VCaP (cell line): ENCODE data around the gene TUBA4A.
"Not testable (repeated sequence)": the region's sequence is repeated elsewhere in the genome, so short reads cannot be mapped to it uniquely, and the experiment has no call there.

ENCODE experiments used
- H3K27ac ChIP-seq: fragments of 450-650 bp; 2 replicates; pipeline ENCODE4 v1.5.1; 2017
- TF ChIP-seq, protein P1 (sequence below): fragments of 450-650 bp; conservative IDR thresholded peaks from 2 replicates; pipeline ENCODE4 v1.5.1; 2017; ENCODE audit warnings: mild to moderate bottlenecking, moderate library complexity

The TUBA4A gene

DNA sequence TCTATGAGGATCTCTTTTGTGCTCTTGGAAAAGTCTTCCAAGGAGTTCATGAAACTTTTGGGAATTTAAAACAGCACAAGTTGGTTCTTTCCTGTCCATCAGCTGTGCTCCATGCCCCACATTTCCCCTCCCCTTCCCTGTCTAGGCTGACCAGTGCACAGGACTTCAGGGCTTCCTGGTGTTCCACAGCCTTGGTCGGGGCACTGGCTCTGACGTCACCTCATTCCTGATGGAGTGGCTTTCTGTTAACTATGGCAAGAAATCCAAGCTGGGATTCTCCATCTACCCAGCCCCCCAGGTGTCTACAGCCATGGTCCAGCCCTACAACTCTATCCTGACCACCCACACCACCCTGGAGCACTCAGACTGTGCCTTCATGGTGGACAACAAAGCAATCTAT, 17.3 kb upstream of the TUBA4A start:
- TF ChIP-seq, protein P1, sequence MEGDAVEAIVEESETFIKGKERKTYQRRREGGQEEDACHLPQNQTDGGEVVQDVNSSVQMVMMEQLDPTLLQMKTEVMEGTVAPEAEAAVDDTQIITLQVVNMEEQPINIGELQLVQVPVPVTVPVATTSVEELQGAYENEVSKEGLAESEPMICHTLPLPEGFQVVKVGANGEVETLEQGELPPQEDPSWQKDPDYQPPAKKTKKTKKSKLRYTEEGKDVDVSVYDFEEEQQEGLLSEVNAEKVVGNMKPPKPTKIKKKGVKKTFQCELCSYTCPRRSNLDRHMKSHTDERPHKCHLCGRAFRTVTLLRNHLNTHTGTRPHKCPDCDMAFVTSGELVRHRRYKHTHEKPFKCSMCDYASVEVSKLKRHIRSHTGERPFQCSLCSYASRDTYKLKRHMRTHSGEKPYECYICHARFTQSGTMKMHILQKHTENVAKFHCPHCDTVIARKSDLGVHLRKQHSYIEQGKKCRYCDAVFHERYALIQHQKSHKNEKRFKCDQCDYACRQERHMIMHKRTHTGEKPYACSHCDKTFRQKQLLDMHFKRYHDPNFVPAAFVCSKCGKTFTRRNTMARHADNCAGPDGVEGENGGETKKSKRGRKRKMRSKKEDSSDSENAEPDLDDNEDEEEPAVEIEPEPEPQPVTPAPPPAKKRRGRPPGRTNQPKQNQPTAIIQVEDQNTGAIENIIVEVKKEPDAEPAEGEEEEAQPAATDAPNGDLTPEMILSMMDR = no peak
- no peak overlapping the region for H3K27ac ChIP-seq

DNA sequence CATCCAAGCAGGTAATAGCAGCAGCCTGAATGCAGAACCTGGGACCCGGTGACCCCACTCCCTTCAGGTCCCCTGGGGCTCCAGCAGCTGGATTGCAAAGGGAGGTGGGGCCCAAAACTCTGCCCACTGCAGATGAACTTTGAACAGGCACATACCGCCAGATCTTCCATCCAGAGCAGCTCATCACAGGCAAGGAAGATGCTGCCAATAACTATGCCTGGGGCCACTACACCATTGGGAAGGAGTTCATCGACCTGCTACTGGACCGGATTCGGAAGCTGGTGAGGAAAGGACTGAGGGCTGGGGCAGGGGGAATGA, 16.3 kb upstream of the TUBA4A start:
- TF ChIP-seq, protein P1 = no peak
- H3K27ac ChIP-seq = no peak overlapping the region

DNA sequence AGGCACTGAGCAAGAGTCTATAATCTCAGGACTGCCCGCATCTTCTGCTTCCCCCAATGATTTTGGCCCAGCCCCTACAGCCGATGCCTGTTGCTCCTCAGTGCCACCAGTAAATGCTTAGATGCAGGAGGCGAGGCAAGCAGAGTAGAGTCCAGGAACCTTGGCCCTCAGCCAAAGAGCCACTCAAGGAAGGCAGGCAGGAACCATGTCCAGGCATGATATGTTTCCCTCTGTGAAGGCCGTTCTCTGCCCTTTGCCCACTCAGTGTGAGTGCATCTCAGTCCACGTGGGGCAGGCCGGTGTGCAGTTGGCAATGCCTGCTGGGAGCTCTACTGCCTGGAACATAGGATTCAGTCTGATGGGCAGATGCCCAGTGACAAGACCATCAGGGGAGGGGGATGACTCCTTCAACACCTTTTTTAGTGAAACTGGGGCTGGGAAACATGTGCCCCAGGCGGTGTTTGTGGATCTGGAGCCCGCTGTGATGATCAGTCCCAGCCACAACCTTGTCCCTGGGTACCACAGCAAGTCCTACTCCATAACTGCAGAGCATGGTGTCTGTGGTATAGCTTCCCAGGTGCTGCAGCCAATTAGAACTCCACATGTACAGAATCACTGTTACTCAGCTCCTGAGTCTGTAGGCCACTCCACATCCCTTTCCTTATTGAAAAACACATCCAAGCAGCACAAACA, 15.8 kb upstream of the TUBA4A start:
- no peak overlapping the region for H3K27ac ChIP-seq
- TF ChIP-seq, protein P1 = no peak

DNA sequence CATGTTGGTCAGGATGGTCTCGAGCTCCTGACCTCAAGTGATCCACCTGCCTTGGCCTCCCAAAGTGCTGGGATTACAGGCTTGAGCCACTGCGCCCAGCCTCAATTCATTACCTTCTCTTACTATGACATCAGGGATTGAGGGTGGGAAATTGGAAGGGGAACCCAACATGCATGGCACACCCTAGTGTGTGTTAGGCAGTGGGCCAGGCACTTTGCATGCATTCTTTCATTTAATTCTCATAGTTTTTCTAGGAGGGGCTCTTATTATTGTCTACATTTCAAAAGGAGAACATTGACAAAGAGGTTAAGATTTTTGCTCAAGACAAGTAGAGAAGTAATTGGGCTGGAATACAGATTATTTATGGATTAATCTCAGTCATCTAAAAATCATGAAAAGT, 14.6 kb upstream of the TUBA4A start:
- no peak overlapping the region for H3K27ac ChIP-seq
- TF ChIP-seq, protein P1 = no peak

DNA sequence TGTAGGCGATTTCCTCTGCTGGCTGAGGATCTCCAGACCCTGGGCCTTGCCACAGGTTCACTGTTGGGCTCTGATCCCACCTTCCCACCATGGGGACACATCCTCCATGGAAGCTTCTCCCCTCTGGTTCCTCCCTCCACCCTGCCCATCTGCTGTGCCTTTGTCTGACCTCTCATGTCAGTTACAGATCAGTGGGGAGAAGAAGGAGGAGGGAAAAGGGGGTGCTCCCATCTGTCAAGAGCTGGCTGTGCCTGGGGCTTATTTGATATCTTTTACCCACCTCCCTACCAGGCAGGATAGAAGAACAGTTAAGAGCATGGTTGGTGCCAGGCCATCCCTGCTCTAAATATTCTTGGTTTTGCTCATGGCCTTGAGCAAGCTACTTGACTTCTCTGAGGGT, 13.2 kb upstream of the TUBA4A start:
- no peak overlapping the region for H3K27ac ChIP-seq
- TF ChIP-seq, protein P1 = no peak

DNA sequence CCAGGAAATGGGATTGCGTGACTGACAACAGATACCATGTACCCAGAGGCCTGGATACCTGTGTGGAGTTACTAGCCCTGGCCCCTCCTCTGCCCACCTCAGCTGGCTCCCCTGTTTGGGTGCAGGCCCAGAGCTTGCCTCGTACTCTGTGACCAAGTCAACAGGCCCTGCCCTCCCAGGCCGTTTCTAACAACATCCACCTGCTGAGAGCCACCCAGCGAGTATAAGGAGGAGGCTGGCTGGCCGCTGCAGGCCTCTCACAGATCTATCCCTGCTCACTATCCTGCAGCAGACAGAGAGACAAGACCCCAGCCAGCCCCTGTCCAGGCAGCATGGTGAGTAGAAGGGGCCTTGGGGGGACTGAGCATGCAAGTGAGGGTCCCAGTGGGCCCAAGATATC, 12.5 kb upstream of the TUBA4A start:
- no peak overlapping the region for H3K27ac ChIP-seq
- TF ChIP-seq, protein P1 = no peak

DNA sequence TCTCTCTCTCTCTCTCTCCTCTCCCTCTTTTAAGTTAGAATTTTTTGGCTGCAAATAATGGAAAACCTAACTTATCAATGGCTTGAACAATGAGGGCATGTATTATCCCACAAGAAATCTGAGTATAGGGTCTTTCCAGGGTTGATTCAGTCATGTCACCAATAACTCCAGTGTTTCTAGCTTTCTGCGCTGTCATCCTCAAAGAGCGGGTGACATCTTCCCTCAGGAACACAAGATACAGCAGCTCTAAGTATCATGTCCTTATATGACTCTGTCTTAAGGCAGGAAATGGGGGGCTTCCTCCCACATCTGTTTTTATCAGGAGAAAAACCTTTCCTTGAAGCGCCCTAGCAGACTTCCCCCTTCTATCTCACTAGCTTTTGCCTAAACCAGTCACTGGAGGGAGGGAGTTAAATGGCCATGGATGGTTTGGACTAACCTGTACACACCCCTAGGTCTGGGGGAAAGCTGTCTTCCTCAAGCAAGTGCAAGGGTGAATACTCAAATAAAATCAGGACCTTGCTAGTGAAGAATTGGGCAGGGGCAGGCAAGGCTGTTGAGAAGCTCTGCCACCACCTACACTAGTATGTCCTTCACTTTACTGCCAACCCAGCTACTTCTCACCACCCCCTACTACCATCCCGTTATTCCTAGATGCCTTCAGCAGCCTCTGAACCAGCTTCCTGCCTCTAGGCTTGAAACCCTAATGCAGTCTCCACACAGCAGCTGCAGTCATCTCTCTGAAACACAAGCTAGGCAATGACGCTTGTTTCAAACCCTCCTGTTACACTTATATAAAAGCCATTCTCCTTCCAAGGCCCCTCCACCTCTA, 7.5 kb upstream of the TUBA4A start:
- no peak overlapping the region for H3K27ac ChIP-seq
- TF ChIP-seq, protein P1 = no peak

DNA sequence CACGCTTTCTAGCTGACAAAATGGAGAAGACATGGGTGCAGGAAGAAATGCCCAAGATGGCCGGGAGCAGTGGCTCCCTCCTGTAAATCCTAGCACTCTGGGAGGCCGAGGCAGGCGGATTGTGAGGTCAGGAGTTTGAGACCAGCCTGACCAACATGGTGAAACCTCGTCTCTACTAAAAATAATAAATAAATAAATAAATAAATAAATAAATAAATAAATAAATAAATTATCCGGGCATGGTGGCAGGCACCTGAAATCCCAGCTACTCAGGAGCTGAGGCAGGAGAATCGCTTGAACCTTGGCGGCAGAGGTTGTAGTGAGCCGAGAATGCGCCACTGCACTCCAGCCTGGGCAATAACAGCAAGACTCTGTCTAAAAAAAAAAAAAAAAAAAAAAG, 5.2 kb upstream of the TUBA4A start:
- H3K27ac ChIP-seq = not testable (repeated sequence)
